Right lobe of liver (tissue), 6 donors: ENCODE results near the gene SLC47A2. TPM values are rescaled to one million over a fixed set of nuclear protein-coding genes. Genes with fewer than 3 reads are reported as not detected.

Source experiments
- ATAC-seq, 4 donors: fragments of 200-7000 bp; cut with Tn5 transposase; one replicate each; pipeline ENCODE4 v1.9.1; 2020; ENCODE audit warnings: mild to moderate bottlenecking in 4 of 4, moderate library complexity in 4 of 4
- DNase-seq, 3 donors: peaks; one replicate each; pipeline ENCODE4 v3.0.0-alpha.2; 2020
- H3K27ac ChIP-seq, 3 donors: fragments of 200-600 bp; one replicate each; pipeline ENCODE4 v1.8.0; 2022
- H3K27me3 ChIP-seq, 2 donors: fragments of 200-600 bp; one replicate each; pipeline ENCODE4 v1.8.0; 2022
- H3K36me3 ChIP-seq, 4 donors: fragments of 200-600 bp; sonication (generic) in 1 of 4; one replicate each; pipeline versions ENCODE4 v1.5.1 to v1.8.0; 2017 to 2022; ENCODE audit warnings: control low read depth in 1 of 4
- H3K4me1 ChIP-seq, 4 donors: fragments of 200-600 bp; sonication (generic) in 1 of 4; one replicate each; pipeline versions ENCODE4 v1.5.1 to v1.8.0; 2017 to 2022; ENCODE audit warnings: control low read depth in 1 of 4
- H3K4me3 ChIP-seq, 3 donors: fragments of 200-600 bp; one replicate each; pipeline ENCODE4 v1.8.0; 2022
- H3K9me3 ChIP-seq, 4 donors: fragments of 200-600 bp; sonication (generic) in 1 of 4; one replicate each; pipeline versions ENCODE4 v1.5.1 to v1.8.0; 2017 to 2022; ENCODE audit warnings: control low read depth in 1 of 4
- POLR2A ChIP-seq: fragments of 450-650 bp; IDR thresholded peaks from one replicate; pipeline ENCODE4 v1.6.1; 2017; ENCODE audit warnings: antibody characterized with exemption, mild to moderate bottlenecking
- WGBS: methylation state at CpG from one replicate; pipeline ENCODE4 v1.1.6; 2018; ENCODE audit warnings: low coverage, low lambda C conversion rate; ENCODE audit not compliant: insufficient coverage; ENCODE audit errors: missing lambda C conversion rate; 5-methylcytosine and 5-hydroxymethylcytosine counted together
- intact Hi-C, 2 donors: fragments of 100-400 bp; cut with DNase I; formaldehyde crosslinking; loops; one replicate each; pipeline versions ENCODE4 v1.11.2 to v1.14.1; 2022
- total RNA-seq, 6 experiments: library from RNA; depleted of rRNA in 2 of 6; stranded (reverse); fragments of >200 nt in 2 of 6; fragmentation: NEBNext Ultra II Directional in 3 of 6; extraction: Animal tissue kit (Norgen Biotek cat#: 25700) in 3 of 6; gene quantifications; one replicate each; pipeline versions ENCODE4 v1.1.0 to v1.2.4, GENCODE V29; 2016 to 2023
- TF ChIP-seq, protein P1 (sequence below), 4 donors: fragments of 200-600 bp in 3 of 4; fragments of 450-650 bp in 1 of 4; IDR thresholded peaks; one replicate each; pipeline versions ENCODE4 v1.5.1 to v1.8.0; 2016 to 2022; ENCODE audit warnings: antibody characterized with exemption in 4 of 4, mild to moderate bottlenecking in 2 of 4
- donor health status: DM: no; HTN: yes; CAD: no.
- donor health status: DM: no; HTN: no; CAD: no.
- donor health status: DM: no; HTN: no; CAD: no.
- donor health status: DM: no; HTN: yes; CAD: no.
- donor health status: DM: no; HTN: yes; CAD: no.

The SLC47A2 gene
- total RNA-seq, 6 experiments from 2014 or later: not detected

DNA sequence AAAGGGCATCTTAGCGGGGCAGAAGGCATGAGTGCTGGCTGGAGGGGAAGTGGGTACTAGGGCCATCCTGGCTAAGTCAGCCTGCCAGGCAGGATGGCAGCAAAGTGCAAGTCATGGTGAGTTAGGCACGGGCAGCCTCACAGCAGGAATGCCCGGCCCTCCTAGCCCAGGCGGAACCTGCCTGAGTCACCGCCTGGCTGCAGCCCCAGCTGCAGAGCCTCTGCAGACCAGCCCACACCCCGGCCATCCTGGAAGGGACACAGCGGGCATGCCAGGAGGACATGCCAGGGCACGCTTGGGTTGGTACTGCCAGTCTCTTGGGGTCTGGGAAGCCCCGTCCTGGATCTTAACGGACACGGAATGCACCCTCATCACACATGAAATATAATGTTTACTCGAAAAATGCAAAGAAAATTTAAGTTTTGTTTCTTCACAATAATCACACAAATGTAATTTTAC, 36.7 kb upstream of the SLC47A2 start:
- Histone ChIP-seq H3K27me3 (no peaks in the 10 kb centered on the region), H3K9me3 (no peaks in the 10 kb centered on the region), H3K36me3 (no peaks in the 10 kb centered on the region), H3K27ac (peak overlapping the region in 1 of 3 donors; percentile 62), H3K4me1 (peaks cover 0 to 31% (median 7%) of the 10 kb centered on the region in 4 donors), H3K4me3 (no peak overlapping the region)
- TF ChIP-seq, protein P1, sequence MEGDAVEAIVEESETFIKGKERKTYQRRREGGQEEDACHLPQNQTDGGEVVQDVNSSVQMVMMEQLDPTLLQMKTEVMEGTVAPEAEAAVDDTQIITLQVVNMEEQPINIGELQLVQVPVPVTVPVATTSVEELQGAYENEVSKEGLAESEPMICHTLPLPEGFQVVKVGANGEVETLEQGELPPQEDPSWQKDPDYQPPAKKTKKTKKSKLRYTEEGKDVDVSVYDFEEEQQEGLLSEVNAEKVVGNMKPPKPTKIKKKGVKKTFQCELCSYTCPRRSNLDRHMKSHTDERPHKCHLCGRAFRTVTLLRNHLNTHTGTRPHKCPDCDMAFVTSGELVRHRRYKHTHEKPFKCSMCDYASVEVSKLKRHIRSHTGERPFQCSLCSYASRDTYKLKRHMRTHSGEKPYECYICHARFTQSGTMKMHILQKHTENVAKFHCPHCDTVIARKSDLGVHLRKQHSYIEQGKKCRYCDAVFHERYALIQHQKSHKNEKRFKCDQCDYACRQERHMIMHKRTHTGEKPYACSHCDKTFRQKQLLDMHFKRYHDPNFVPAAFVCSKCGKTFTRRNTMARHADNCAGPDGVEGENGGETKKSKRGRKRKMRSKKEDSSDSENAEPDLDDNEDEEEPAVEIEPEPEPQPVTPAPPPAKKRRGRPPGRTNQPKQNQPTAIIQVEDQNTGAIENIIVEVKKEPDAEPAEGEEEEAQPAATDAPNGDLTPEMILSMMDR (IDR thresholded peaks at IDR 0.05): no peak
- peak; percentile 43 for TF ChIP-seq POLR2A
- DNase-seq: peak; percentile 88 to 93 (median 90)
- ATAC-seq: peak; percentile 84 to 94 (median 91)
- 88% methylated on average over 1 of the region's 12 CpGs for WGBS
- intact Hi-C loops: no loop called here

DNA sequence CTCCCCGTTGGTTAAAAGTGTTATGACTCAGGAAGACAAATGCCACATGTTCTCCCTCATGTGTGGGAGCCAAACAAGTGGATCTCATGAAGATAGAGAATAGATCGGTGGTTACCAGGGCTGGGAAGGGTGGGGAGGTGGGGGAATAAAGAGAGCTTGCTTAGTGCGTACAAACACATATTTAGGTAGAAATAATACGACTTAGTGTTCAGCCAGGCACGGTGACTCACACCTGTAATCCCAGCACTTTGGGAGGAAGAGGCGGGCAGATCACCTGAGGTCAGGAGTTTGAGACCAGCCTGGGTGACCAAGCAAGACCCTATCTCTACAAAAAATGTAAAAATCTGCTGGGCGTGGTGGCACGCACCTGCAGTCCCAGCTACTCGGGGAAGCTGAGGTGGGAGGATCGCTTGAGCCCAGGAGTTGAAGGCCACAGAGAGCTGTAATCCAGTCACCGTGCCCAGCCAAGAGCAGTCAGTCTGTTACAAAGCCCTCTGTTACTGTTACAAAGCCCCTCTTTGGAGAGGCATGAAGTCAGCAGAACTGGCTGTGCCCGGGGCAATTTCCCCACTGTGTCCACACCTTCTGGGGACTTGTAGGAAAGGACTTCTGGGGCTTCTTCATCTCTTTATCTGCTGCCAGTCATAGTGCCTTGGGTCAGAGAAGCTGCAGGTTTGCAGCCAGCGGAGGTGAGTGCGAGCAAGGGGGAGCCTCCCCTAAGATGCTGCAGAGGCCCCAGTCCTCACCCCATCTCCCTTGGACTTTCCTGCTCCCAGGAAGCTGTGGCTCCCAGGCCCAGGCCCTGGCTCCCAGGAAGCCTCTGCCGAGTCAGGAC, 36.0 kb upstream of the SLC47A2 start:
- Histone ChIP-seq H3K4me1 (peaks cover 0 to 34% (median 7%) of the 10 kb centered on the region in 4 donors), H3K4me3 (no peak overlapping the region), H3K36me3 (no peaks in the 10 kb centered on the region), H3K27me3 (no peaks in the 10 kb centered on the region), H3K27ac (peak overlapping the region in 1 of 3 donors; percentile 62), H3K9me3 (no peaks in the 10 kb centered on the region)
- TF ChIP-seq, protein P1 (IDR thresholded peaks at IDR 0.05): no peak
- no peak for TF ChIP-seq POLR2A
- intact Hi-C loops: no loop called here
- WGBS: 89% methylated on average over 11 of the region's 15 CpGs
- ATAC-seq (no peak), DNase-seq (no peak)

DNA sequence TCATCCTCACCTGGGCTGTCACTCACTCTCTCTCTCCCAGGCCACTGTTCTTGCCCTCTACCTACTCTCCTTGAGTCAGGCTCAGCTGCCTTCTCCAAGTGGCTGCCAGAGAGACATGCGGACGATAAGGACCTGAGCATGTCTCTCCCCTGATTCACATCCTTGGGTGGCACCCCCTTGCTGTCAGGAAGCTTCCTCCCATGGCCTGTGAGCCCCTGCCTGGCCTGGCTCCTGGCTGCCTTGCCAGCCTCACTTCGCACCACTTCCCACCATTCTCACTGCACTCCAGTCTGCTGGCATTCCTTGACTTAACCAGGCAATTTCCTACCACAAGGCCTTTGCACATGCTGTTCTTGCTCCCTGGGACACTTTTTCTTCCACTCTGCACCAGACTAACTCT, 34.5 kb upstream of the SLC47A2 start:
- 100% methylated on average over 3 of the region's 3 CpGs for WGBS
- intact Hi-C loops: no loop called here
- H3K27me3 ChIP-seq: no peaks in the 10 kb centered on the region
- ATAC-seq (no peak), DNase-seq (peak in 1 of 3 donors; percentile 26)
- H3K27ac ChIP-seq: no peak overlapping the region
- H3K36me3 ChIP-seq: no peaks in the 10 kb centered on the region
- H3K4me3 ChIP-seq: no peak overlapping the region
- H3K9me3 ChIP-seq: no peaks in the 10 kb centered on the region
- TF ChIP-seq, protein P1 (IDR thresholded peaks at IDR 0.05): no peak
- no peak for TF ChIP-seq POLR2A
- peaks cover 0 to 34% (median 7%) of the 10 kb centered on the region in 4 donors for H3K4me1 ChIP-seq

DNA sequence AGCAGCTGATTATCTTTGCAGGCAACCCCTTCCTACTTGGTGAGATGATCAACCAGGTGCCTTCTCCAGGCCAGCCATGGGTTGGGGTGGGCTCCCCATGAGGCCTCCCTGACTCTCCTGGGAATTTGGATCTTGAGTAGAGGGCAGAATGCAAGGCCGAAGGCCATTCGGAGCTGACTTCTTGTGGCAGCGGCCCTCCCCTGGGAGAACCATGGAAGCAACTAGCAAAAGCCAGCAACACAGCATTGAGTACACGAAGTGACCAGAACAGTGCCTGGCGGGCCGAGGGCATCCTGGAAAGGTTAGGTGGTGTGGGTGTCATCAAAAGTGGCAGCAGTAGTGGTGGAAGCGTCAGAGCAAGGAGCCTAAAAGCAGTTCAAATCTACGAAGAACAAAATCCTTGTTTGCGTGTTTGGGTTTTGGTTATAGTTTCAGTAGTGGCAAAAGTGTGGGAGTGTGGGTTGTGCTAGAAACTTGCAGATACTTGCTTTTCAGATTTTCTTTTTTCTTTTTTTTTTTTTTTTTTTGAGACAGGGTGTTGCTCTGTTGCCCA, 33.7 kb upstream of the SLC47A2 start:
- intact Hi-C loops: no loop called here
- H3K4me1 ChIP-seq: peaks cover 0 to 37% (median 7%) of the 10 kb centered on the region in 4 donors
- no peak for ATAC-seq
- no peak for TF ChIP-seq POLR2A
- TF ChIP-seq, protein P1 (IDR thresholded peaks at IDR 0.05): no peak
- H3K4me3 ChIP-seq: no peak overlapping the region
- H3K9me3 ChIP-seq: no peaks in the 10 kb centered on the region
- DNase-seq: no peak
- 75% methylated on average over 6 of the region's 9 CpGs for WGBS
- no peaks in the 10 kb centered on the region for H3K36me3 ChIP-seq
- no peak overlapping the region for H3K27ac ChIP-seq
- no peaks in the 10 kb centered on the region for H3K27me3 ChIP-seq
